T follicular helper cell (primary cell): ENCODE data around the gene EXOC6B.
"Not testable (repeated sequence)": the region's sequence is repeated elsewhere in the genome, so short reads cannot be mapped to it uniquely, and the experiment has no call there.

Source experiments
- DNase-seq: peaks from one replicate; pipeline ENCODE4 v3.0.0-alpha.2; 2020; ENCODE audit warnings: low read depth

The EXOC6B gene

DNA sequence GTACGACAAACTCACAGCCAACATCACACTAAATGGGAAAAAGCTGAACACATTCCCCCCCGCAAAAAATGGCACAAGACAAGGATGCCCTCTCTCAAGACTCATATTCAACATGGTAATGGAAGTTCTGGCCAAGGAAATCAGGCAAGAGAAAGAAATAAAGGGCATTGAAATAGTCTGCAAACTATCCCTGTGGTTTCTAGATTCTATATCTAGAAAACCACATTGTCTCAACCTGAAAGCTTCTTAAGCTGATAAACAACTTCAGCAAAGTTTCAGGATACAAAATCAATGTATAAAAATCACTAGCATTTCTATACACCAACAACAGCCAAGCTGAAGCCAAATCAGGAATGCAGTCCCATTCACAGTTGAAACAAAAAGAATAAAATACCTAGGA, 383.6 kb downstream of the EXOC6B start:
- DNase-seq: no peak

DNA sequence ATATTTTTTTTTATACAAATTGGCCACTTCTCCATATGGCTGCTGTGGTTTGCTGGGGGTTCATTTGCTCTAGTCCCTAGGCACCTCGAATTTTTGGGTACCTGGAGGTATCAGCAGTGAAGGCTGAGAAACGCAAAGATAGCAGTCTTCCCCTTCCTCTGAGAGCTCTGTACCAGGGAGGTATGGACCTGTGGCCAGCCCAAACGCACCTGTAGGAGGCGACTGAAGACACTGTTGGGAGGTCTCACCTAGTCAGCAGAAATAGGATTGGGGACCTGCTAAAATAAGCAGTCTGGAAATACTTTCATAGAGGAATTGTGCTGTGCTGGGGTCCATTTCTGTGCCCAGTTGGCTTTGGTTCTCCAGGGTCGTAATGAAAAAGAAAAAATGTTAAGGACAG, 385.9 kb downstream of the EXOC6B start:
- no peak for DNase-seq

DNA sequence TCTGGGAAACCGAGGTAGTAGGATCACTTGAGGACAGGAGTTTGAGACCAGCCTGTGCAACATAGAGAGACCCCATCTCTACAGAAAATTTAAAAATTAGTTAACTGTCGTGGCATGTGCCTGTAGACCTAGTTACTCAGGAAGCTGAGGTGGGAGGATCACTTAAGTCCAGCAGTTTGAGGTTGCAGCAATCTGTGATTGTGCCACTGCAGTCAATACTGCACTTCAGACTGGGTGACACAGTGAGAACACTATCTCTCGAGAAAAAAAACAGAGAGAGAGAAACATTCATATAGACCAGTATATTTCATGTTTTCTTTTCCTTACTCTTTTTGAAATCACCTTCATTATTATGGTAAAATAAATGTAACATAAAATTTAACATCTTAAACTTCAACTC, 387.5 kb downstream of the EXOC6B start:
- DNase-seq: no peak

DNA sequence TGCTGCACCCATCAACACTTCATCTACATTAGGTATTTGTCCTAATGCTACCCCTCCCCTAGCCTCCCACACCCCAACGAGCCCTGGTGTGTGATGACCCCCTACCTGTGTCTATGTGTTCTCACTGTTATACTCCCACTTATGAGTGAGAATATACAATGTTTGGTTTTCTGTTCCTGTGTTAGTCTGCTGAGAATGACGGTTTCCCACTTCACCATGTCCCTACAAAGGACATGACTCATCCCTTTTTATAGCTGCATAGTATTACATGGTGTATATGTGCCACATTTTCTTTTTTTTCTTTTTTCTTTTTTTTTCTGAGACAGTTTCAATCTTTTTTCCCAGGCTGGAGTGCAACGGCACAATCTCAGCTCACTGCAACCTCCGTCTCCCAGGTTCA, 394.1 kb downstream of the EXOC6B start:
- DNase-seq: no peak

DNA sequence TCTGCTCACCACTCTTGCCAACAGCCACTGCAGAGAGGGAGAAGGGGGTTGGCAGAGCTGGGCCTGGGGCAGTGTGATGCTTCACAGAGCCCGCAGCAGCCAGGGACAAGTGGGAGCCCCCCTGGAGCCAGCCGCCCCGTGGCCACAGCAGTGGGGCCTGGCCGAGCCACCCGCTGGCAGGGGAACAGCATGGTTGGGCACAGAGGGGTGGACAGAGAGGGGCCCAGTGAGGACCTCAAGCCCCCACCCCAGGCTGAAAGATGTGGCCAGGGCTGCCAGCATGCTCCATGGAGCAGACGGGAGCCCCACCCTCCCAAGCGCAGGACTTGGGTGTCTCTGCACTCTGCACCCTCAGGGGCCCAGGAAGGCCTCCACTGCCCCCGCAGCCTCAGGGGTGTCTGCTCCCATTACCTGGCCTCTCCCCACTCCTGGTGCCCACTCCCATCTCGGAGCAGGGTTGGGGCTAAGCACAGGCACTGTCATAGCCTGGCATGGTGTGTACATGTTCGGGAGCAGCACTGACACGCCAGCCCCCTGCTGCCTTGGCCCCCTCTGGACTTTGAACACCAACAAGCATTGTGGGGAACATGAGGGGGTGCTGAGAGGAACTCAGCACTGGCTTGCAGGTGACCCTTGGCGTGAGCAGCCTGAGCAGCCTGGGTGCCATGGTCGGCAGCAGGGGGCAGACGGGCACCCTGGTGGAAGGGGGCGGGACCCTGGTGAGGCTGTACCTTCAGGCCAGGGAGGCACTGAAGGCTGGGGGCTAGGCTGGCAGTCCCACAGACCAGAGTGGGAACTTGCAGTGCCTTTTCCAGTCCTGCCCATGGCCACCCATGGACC, 398.6 kb downstream of the EXOC6B start:
- DNase-seq: no peak

DNA sequence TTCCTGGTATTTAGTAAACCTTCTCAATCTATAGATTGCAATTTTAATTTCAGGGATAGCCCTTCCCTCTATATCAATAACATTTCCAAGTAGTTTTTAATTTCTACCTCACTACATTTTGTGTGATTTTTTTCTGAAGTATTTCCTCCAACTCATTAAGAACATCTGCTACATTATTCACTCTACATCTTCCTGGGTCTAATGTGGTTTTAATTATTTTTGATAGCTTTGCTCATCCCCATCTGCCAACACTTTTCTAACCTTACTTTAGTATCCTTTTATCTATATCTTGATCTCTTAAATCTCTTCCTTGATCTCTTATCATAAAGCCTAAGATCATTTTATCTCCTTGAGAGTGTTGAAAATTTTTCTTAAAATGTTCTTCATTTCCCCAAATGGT, 399.8 kb downstream of the EXOC6B start:
- DNase-seq: no peak

DNA sequence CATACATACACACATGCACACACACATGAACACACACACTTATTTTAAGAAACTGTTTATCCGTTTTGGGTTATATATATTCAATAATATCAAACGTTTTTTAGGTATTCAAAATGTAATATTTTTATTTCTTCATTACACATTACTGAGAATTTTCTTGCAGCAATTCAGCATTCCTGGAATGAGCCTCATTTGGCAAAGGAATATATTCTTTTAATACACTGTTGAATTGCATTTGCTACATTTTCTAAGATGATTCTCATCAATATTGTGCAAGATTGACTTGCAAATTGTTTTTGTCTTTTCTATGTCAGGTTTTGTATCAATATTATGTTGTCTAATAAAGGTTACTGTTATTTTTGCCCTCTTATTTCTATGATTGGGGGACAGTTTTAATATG, 402.1 kb downstream of the EXOC6B start:
- no peak for DNase-seq

DNA sequence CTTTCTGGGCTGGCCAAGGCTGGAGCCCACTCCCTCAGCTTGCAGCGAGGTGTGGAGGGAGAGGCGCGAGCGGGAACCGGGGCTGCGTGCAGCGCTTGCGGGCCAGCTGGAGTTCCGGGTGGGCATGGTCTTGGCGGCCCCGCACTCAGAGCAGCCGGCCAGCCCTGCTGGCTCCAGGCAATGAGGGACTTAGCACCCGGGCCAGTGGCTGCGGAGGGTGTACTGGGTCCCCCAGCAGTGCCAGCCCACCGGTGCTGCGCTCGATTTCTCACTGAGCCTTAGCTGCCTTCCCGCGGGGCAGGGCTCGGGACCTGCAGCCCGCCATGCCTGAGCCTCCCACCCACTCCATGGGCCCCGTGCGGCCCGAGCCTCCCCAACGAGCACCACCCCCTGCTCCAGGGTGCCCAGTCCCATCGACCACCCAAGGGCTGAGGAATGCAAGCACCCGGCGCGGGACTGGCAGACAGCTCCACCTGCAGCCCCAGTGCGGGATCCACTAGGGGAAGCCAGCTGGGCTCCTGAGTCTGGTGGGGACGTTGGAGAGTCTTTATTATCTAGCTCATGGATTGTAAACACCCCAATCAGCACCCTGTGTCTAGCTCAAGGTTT, 404.0 kb downstream of the EXOC6B start:
- not testable (repeated sequence) for DNase-seq

DNA sequence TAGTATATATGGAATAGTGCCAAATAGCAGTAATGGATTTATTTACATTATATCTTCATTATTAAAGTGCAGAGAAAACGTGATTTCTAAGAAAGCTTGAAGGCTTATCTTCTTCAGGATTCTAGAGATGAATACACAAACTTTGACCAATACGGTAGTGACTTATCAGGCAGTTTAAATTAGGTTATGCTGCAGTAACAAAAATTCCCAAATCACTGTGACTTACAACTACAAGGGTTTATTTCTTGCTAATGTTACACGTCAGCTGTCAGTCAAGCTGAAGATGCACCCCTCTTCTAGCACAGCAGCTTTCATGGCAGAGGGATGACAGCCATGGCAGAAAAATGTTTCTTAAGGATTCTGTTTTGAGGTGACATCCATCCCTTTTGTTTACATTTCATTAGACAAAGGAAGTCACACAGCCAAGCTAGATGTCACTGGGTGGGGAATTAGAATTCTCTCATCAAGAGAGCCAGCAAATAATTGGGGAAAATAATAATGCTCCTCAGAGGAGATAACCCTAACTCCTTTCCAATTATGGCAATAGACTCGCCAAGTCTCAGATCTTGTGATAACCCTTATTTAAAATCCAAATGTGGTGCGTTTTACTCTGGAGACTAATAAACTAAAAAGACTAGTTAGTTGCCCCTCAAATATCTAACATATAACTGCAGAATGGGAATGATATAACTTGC, 409.9 kb downstream of the EXOC6B start:
- no peak for DNase-seq

DNA sequence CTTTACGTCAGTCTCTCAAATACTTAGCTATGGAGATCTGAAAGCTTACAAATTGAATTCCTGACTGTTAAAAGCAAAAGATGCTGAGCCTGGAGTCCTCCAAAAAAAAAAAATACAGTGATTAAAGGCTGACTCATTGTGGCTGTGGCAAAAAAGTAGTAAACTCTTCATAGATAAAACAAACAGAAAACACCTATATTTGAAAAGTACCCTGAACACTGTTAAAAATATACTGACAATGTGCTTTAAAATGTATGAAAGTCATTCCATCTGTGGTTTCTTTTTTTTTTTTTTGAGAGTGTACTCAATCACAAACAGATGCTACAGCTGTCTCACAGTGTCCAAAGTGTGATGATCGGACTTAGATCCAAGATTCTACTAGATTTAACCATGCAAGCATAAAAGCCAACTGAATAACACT, 410.6 kb downstream of the EXOC6B start:
- DNase-seq: no peak

DNA sequence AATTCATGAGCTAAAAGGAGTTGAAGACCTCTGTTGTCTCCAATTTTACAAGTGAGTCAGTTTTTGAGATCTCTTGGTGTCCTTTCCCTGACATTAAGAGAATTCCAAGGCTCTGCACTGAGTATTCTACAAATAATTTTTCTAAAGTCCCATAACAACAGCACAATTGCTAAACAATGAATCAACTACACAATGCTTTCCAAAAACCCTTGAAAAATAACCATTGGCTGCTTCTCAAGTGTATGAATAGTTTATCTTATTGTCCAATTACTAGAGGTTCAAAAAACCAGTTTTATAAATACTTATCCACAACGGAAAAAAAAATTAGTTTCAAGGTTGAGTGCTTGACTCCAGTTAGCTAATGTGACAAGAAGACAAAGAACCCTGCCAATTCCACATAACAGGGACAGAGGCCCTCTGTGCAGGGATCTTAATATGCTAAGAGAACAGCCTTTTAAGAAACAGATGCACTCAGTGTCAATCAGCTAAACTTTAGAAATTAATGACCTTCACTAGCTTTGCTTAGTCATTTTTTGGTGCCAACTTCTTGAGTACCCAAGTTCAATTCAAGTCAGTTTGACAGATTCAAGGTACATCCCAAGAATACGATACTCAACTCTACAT, 411.6 kb downstream of the EXOC6B start:
- DNase-seq: no peak

DNA sequence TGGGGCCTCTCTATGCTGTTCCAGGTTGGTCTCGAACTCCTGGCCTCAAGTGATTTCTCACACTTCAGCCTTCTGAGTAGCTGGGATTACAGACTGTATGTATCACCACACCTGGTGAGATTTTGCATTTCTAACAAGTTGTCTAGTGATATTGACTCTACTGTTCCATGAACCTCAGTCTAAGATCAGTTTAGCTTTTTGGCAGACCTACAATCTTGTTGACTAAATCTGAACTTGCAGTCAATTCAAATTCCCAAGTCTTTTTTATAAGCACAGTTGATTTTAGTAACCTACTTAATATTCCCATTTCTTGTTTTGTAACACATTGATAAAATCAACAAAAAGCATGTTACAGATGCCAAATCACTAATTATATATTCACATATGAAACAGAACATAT, 412.1 kb downstream of the EXOC6B start:
- no peak for DNase-seq

DNA sequence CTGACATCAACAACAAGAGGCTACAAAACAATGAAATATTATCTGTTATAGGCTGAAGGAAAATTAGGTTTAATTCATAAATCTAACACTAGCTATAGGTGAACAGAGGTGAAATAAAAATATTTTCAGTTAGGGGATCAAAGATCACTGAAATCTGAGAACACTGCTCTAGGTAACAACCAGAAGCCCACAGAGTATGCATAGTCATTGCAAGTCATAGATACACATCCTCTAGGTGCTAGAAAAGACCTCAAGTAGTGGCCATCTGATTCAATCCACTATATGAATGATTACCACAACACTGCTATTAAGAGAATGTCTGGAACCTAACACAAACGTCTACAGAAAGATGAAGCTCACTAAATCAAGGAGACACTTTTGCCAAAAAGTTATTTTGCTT, 413.6 kb downstream of the EXOC6B start:
- DNase-seq: no peak

DNA sequence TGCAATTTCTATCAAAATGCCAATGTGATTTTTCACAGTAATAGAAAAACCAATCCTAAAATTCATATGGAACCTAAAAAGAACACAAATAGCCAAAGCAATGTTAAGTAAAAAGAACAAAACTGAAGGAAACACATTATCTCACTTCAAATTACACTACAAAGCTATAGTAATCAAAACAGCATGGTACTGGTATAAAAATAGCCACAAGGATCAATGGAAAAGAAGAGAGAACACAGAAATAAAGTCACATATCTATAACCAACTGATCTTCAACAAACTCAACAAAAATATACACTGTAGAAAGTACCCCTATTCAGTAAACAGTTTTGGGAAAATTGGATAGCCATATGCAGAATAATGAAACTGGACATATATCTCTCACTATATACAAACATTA, 426.0 kb downstream of the EXOC6B start:
- no peak for DNase-seq

DNA sequence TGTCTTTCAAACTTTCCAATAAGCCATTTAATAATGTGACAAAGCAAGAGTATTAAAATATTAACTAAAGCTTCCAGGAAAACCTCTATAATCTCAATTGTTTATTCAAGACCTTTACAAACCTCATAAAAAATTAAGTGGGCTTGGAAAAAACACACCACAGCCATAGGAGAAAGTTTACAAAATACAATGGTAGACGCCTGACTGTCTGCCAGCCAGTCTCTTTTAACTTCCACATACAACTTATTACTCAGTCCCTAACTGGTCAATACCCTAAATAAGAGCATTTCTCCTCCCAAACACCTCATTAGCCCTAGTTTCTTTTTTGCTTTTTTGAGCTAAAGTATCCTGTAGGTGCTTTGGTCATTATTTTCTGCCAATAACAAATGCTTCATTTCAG, 430.7 kb downstream of the EXOC6B start:
- DNase-seq: no peak

DNA sequence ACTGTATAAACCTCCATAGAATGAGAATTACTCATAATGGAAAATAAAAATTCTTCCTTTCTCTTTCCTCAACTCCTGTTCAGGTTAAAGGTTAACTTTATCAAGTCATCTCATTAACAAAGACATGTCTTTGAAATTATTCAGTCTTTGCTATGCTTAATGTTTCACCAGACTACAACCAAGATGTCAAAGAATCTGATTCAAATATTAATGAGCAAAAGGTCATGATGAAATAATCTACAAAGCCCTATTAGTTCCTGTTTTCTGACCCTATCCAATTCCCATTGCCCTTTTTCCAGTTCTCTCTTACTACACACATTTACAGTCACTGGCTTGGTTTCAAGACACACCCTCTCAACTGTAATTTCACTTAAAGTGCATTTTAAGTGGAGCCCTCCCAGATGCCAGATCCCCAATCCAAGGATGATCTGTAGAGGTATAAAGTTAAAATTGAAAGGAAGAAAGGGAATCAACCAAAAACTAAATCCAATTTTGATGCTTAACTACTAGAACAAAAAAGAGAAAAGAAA, 431.2 kb downstream of the EXOC6B start:
- no peak for DNase-seq

DNA sequence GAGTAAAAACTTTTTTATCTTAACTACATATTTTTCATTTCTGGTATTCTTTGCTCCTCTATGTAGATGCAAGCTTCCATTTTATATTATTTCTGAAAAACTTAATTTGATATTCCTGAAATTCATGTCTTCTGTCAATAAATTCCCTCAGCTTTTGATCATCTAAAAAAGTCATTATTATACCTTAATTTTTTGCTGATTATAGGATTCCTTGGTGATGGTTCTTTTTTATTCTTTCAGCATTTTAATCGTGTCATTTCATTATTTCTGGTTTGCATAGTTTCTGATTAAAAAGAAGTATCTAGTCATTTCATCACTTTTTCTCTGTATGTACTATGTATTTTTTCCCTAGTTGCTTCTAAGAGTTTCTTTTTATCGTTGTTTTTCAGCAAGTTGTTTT, 436.4 kb downstream of the EXOC6B start:
- DNase-seq: no peak

DNA sequence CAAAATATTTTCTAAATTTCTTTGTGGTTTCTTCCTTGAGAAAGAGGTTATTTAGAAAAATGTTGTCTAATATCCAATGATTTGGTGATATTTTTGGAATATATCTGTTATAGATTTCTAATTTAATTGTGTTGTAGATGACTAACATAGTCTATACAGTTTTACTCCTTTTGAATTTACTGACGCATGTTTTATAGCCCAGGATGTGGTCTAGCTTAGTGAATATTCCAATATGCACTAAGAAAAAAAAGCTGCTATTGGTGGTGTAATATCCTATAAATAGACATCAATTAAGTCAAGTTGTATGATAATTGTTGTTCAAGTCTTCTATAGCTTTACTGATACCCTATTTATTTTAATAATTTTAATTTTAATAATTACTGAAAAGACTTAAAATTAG, 437.6 kb downstream of the EXOC6B start:
- no peak for DNase-seq

DNA sequence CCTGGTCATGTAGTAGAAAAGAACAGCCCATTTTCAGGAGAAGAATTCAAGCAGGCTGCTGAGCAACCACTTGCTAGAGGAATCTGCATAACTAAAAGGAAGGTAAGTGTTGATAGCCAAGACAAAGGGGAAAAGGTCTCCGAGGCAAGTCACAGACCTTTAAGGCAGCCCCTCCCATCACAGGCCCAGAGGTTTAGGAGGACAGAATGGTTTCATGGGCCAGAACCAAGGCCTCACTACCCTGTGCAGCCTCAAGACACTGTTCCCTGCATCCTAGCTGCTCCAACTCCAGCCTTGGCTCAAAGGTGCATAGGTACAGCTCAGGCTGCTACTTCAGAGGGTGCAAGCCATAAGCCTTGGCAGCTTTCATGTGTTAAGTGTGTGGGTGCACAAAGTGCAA, 439.5 kb downstream of the EXOC6B start:
- no peak for DNase-seq

DNA sequence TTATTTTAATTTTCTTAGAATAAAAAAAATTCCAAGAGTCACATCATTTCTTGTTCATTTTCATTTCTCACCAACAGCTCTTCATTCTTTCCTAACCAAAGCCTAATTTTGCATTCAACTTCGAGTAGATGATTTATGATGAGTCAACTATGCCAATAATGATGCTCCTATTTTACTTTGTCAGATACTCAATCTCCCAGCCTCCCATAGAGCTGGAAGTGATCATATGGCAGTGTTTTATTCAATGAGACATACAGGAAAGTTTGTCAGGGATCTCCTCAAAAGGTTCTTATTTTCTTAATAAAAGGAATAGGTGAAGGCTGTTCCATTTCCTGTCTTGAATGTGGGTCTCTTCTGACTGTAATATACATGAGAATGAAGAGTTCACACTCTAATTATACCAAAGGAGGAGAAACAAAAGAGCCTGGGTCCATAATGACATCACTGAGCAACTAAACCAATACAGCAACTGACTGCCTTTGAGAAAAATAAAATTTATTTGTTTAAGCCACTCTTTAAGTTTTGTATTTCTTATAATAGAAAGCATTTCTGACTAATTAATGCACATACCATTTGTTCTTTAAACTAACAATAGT, 447.0 kb downstream of the EXOC6B start:
- no peak for DNase-seq

DNA sequence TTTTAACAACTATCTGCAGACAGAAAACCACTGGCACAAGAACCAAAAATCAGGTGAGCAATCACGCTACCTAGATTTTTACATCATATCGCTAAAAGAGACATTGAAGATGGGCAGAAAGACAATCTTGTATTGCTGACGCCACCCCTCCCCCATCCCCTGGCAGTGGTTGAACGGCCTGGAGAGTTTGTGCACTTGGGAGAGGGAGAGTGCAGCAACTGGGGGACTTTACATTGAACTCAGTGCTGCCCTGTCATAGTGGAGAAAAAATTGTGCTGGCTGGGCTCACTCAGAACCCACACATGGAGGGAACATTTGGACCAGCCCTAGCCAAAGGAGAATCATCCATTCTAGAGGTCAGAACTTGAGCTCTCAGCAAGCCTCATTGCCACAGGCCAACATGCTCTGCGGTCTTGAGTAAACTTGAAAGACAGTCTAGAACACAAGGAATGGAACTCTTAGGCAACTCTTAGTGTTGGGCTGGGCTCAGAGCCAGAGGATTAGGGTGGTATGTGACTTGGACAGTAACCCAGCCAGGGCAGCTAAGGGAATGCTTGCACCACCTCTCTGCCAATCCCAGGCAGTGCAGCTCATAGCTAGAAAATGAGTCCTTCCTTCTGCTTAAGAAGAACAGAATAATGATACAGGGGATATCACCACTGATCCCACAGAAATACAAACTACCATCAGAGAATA, 458.2 kb downstream of the EXOC6B start:
- no peak for DNase-seq
